Stimulated activated memory B cell treated with anti-CD40 and anti-IgM and Interleukin-4, amounts not matched to agents 10 μg/mL and 1 μg/mL and 100 μg/mL, for 72 hours (primary cell): ENCODE measurements around the gene STEAP3.
A peak's percentile ranks its signal among the peaks of the same experiment; 100 is the strongest.

ENCODE experiments used
- ATAC-seq: fragments of 150-1000 bp; cut with Tn5 transposase; 2 replicates; pipeline ENCODE4 v1.10.0; 2021
- H3K27ac Mint-ChIP-seq: one replicate; pipeline ENCODE4 v1.8.0; 2022; ENCODE audit warnings: mild to moderate bottlenecking, mixed read lengths
- H3K27me3 Mint-ChIP-seq: one replicate; pipeline ENCODE4 v1.8.0; 2022; ENCODE audit warnings: mixed read lengths
- H3K36me3 Mint-ChIP-seq: one replicate; pipeline ENCODE4 v1.8.0; 2022; ENCODE audit warnings: mixed read lengths
- H3K4me1 Mint-ChIP-seq: one replicate; pipeline ENCODE4 v1.8.0; 2022; ENCODE audit warnings: mixed read lengths
- H3K4me3 Mint-ChIP-seq: one replicate; pipeline ENCODE4 v1.8.0; 2022; ENCODE audit warnings: mild to moderate bottlenecking, moderate library complexity, mixed read lengths
- H3K9me3 Mint-ChIP-seq: one replicate; pipeline ENCODE4 v1.8.0; 2022; ENCODE audit warnings: mixed read lengths

Gene STEAP3

GRCh38 chr2:119229716-119230115, 6.1 kb downstream of the STEAP3 start:
- Mint-ChIP-seq H3K27ac (no peak overlapping the region), H3K4me3 (no peak overlapping the region), H3K9me3 (no peaks in the 10 kb centered on the region), H3K36me3 (no peaks in the 10 kb centered on the region), H3K27me3 (no peaks in the 10 kb centered on the region), H3K4me1 (peaks cover 20% of the 10 kb centered on the region)
- no peak for ATAC-seq

GRCh38 chr2:119230219-119231185, 6.9 kb downstream of the STEAP3 start:
- H3K36me3 Mint-ChIP-seq: no peaks in the 10 kb centered on the region
- no peaks in the 10 kb centered on the region for H3K27me3 Mint-ChIP-seq
- ATAC-seq: no peak
- H3K4me1 Mint-ChIP-seq: peaks cover 20% of the 10 kb centered on the region
- H3K27ac Mint-ChIP-seq: no peak overlapping the region
- H3K4me3 Mint-ChIP-seq: no peak overlapping the region
- H3K9me3 Mint-ChIP-seq: no peaks in the 10 kb centered on the region

- H3K36me3 Mint-ChIP-seq: no peaks in the 10 kb centered on the region
- no peaks in the 10 kb centered on the region for H3K27me3 Mint-ChIP-seq
- peaks cover 24% of the 10 kb centered on the region for H3K4me1 Mint-ChIP-seq
- peak; percentile 77 for ATAC-seq
- peak overlapping the region; percentile 14 for H3K27ac Mint-ChIP-seq
- H3K9me3 Mint-ChIP-seq: no peaks in the 10 kb centered on the region
- H3K4me3 Mint-ChIP-seq: peak overlapping the region; percentile 10
These were observed 8.5 kb downstream of the STEAP3 start for GRCh38 chr2:119231975-119232665.

- Mint-ChIP-seq H3K4me1 (peaks cover 29% of the 10 kb centered on the region), H3K9me3 (no peaks in the 10 kb centered on the region), H3K27me3 (peaks cover 2% of the 10 kb centered on the region), H3K36me3 (no peaks in the 10 kb centered on the region), H3K27ac (peak overlapping the region; percentile 14), H3K4me3 (peak overlapping the region; percentile 10)
- peak; percentile 49 for ATAC-seq
These were observed 9.0 kb downstream of the STEAP3 start for GRCh38 chr2:119232666-119232993.

GRCh38 chr2:119233326-119234020, 9.8 kb downstream of the STEAP3 start:
- no peak for ATAC-seq
- Mint-ChIP-seq H3K4me3 (no peak overlapping the region), H3K27ac (no peak overlapping the region), H3K27me3 (peaks cover 11% of the 10 kb centered on the region), H3K9me3 (no peaks in the 10 kb centered on the region), H3K36me3 (no peaks in the 10 kb centered on the region), H3K4me1 (peaks cover 37% of the 10 kb centered on the region)

GRCh38 chr2:119234021-119235019, 10.7 kb downstream of the STEAP3 start:
- H3K4me1 Mint-ChIP-seq: peaks cover 41% of the 10 kb centered on the region
- H3K9me3 Mint-ChIP-seq: no peaks in the 10 kb centered on the region
- H3K4me3 Mint-ChIP-seq: no peak overlapping the region
- H3K36me3 Mint-ChIP-seq: no peaks in the 10 kb centered on the region
- ATAC-seq: no peak
- peaks cover 15% of the 10 kb centered on the region for H3K27me3 Mint-ChIP-seq
- no peak overlapping the region for H3K27ac Mint-ChIP-seq

GRCh38 chr2:119236796-119237195, 13.2 kb downstream of the STEAP3 start:
- Mint-ChIP-seq H3K4me3 (no peak overlapping the region), H3K4me1 (peaks cover 38% of the 10 kb centered on the region), H3K27me3 (peaks cover 23% of the 10 kb centered on the region), H3K36me3 (no peaks in the 10 kb centered on the region), H3K9me3 (no peaks in the 10 kb centered on the region), H3K27ac (no peak overlapping the region)
- no peak for ATAC-seq

- H3K27ac Mint-ChIP-seq: no peak overlapping the region
- peaks cover 21% of the 10 kb centered on the region for H3K4me1 Mint-ChIP-seq
- peaks cover 23% of the 10 kb centered on the region for H3K27me3 Mint-ChIP-seq
- H3K36me3 Mint-ChIP-seq: peaks cover 5% of the 10 kb centered on the region
- H3K4me3 Mint-ChIP-seq: no peak overlapping the region
- no peak for ATAC-seq
- H3K9me3 Mint-ChIP-seq: no peaks in the 10 kb centered on the region
These were observed 16.9 kb downstream of the STEAP3 start for GRCh38 chr2:119240311-119241204.

- Mint-ChIP-seq H3K27ac (no peak overlapping the region), H3K4me1 (peaks cover 21% of the 10 kb centered on the region), H3K9me3 (no peaks in the 10 kb centered on the region), H3K36me3 (peaks cover 9% of the 10 kb centered on the region), H3K27me3 (peaks cover 23% of the 10 kb centered on the region), H3K4me3 (no peak overlapping the region)
- no peak for ATAC-seq
These were observed 17.5 kb downstream of the STEAP3 start for GRCh38 chr2:119241205-119241532.

GRCh38 chr2:119242276-119243119, 18.9 kb downstream of the STEAP3 start:
- no peaks in the 10 kb centered on the region for H3K9me3 Mint-ChIP-seq
- H3K27me3 Mint-ChIP-seq: peaks cover 22% of the 10 kb centered on the region
- H3K36me3 Mint-ChIP-seq: peaks cover 15% of the 10 kb centered on the region
- H3K4me1 Mint-ChIP-seq: peaks cover 14% of the 10 kb centered on the region
- no peak for ATAC-seq
- H3K4me3 Mint-ChIP-seq: no peak overlapping the region
- H3K27ac Mint-ChIP-seq: no peak overlapping the region

GRCh38 chr2:119243621-119244020, 20.0 kb downstream of the STEAP3 start:
- Mint-ChIP-seq H3K4me1 (peaks cover 3% of the 10 kb centered on the region), H3K27ac (no peak overlapping the region), H3K9me3 (no peaks in the 10 kb centered on the region), H3K27me3 (peaks cover 11% of the 10 kb centered on the region), H3K4me3 (no peak overlapping the region), H3K36me3 (peaks cover 15% of the 10 kb centered on the region)
- ATAC-seq: no peak

GRCh38 chr2:119245076-119245840, 21.6 kb downstream of the STEAP3 start:
- no peak for ATAC-seq
- Mint-ChIP-seq H3K36me3 (peaks cover 15% of the 10 kb centered on the region), H3K27ac (no peak overlapping the region), H3K9me3 (no peaks in the 10 kb centered on the region), H3K27me3 (peaks cover 4% of the 10 kb centered on the region), H3K4me3 (no peak overlapping the region), H3K4me1 (no peaks in the 10 kb centered on the region)
